Thoracic aorta (tissue), 2 donors: ENCODE measurements around the gene CHIC2. TPM values are rescaled to one million over a fixed set of nuclear protein-coding genes. Genes with fewer than 3 reads are reported as not detected.

ENCODE experiments used
- ATAC-seq: fragments of 150-250 bp; one replicate; pipeline ENCODE4 v1.8.0; 2017; ENCODE audit warnings: low read depth; ENCODE audit not compliant: insufficient number of reproducible peaks, low FRiP score
- DNase-seq: peaks from one replicate; pipeline ENCODE4 v3.0.0-alpha.2; 2020; ENCODE audit warnings: low spot score
- H3K27ac ChIP-seq, 2 donors: fragments of 200-600 bp; sonication (generic); 1 replicate in 1 of 2; 2 replicates in 1 of 2; pipeline ENCODE4 v1.5.1; 2016; ENCODE audit warnings: mild to moderate bottlenecking in 2 of 2, moderate library complexity in 2 of 2
- H3K27me3 ChIP-seq: fragments of 200-600 bp; sonication (generic); replicated peaks from 2 replicates; pipeline ENCODE4 v1.6.0; 2016; ENCODE audit warnings: mild to moderate bottlenecking; ENCODE audit not compliant: insufficient read depth
- H3K36me3 ChIP-seq: fragments of 200-600 bp; sonication (generic); one replicate; pipeline ENCODE4 v1.5.1; 2016
- H3K4me1 ChIP-seq, 2 donors: fragments of 200-600 bp; sonication (generic); 1 replicate in 1 of 2; 2 replicates in 1 of 2; pipeline versions ENCODE4 v1.5.1 to v1.6.0; 2016; ENCODE audit warnings: low read depth in 2 of 2, mild to moderate bottlenecking in 1 of 2; ENCODE audit not compliant: control insufficient read depth in 1 of 2
- H3K4me3 ChIP-seq: fragments of 200-600 bp; sonication (generic); 2 replicates; pipeline ENCODE4 v1.5.1; 2016; ENCODE audit warnings: mild to moderate bottlenecking
- H3K9me3 ChIP-seq: fragments of 200-600 bp; sonication (generic); 2 replicates; pipeline ENCODE4 v1.5.1; 2016
- total RNA-seq, 2 donors: library from RNA; depleted of rRNA; stranded (reverse); fragments of >200 nt; gene quantifications; one replicate each; pipeline versions ENCODE4 v1.1.0 to v1.2.3, GENCODE V29; 2016
- TF ChIP-seq, protein P1 (sequence below): fragments of 200-600 bp; sonication (generic); IDR thresholded peaks from one replicate; pipeline ENCODE4 v1.5.1; 2019; ENCODE audit warnings: antibody characterized with exemption

CHIC2 gene
- total RNA-seq, 2 donors from 2014 or later = 52.8 to 75.0 TPM

DNA sequence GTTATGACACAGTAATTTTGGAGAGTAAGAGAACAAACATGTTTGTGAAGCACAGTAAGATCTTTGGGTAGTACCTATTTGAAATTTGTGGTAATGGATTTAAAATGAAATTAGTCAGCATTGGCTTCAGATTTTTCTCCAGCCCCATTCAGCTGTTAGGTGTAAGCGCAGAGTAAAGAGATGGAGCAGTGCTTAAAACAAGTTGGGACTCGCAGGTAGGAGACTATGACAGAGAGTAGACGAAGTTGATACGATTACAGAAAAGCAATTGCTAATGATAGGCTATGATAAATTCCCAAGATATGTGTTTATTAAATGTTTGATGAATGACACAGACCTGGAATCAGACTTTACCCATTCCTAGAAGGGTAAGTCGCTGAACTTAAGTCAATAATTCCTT lies 72.6 kb downstream of the CHIC2 start:
- Histone ChIP-seq H3K36me3 (no peaks in the 10 kb centered on the region), H3K4me1 (no peaks in the 10 kb centered on the region), H3K27me3 (no peaks in the 10 kb centered on the region), H3K27ac (no peak overlapping the region), H3K9me3 (no peaks in the 10 kb centered on the region), H3K4me3 (no peak overlapping the region)
- ATAC-seq (no peak), DNase-seq (no peak)
- TF ChIP-seq, protein P1, sequence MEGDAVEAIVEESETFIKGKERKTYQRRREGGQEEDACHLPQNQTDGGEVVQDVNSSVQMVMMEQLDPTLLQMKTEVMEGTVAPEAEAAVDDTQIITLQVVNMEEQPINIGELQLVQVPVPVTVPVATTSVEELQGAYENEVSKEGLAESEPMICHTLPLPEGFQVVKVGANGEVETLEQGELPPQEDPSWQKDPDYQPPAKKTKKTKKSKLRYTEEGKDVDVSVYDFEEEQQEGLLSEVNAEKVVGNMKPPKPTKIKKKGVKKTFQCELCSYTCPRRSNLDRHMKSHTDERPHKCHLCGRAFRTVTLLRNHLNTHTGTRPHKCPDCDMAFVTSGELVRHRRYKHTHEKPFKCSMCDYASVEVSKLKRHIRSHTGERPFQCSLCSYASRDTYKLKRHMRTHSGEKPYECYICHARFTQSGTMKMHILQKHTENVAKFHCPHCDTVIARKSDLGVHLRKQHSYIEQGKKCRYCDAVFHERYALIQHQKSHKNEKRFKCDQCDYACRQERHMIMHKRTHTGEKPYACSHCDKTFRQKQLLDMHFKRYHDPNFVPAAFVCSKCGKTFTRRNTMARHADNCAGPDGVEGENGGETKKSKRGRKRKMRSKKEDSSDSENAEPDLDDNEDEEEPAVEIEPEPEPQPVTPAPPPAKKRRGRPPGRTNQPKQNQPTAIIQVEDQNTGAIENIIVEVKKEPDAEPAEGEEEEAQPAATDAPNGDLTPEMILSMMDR = no peak

DNA sequence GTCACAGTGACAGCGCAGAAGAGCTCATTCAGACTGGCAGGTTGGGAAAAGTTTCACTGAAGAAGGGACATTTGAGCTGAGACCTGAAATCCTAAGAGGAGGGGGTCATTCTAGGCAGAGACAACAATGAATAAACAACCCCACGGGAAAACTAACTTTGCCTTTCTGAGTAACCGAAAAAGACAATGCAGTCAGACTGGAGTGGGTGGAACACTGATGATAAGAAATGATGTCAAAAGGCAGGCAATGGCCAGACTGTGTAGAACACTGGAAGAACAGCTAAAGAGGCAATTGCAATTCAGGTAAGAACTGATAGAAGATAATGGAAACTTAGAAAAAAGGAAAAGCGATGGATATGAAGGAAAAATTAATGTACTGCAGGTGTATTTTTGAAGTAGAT lies 73.8 kb downstream of the CHIC2 start:
- Histone ChIP-seq H3K4me3 (no peak overlapping the region), H3K36me3 (no peaks in the 10 kb centered on the region), H3K27me3 (no peaks in the 10 kb centered on the region), H3K9me3 (no peaks in the 10 kb centered on the region), H3K27ac (no peak overlapping the region), H3K4me1 (no peaks in the 10 kb centered on the region)
- DNase-seq = no peak
- TF ChIP-seq, protein P1 = no peak
- ATAC-seq = no peak

DNA sequence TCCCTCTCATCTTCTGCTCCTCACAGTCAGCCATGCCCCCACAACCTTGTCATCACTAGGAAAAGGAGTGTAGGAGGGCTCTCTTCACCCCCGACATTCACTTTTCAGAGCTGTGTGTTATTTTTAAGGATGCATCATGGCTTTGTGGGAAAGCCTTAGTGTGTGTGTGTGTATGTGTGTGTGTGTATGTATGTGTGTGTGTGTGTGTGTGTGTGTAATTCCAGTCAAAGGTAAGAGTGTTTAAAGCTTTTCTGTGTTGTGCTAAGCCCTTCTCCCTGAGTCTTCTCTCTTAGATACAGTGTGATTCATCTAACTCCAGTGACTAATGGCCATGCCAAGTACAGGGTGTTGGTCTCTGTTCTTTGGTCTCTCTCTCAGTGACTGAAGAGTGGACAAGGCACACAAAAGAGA lies 76.6 kb downstream of the CHIC2 start:
- Histone ChIP-seq H3K27ac (no peak overlapping the region), H3K36me3 (no peaks in the 10 kb centered on the region), H3K4me1 (no peaks in the 10 kb centered on the region), H3K27me3 (no peaks in the 10 kb centered on the region), H3K4me3 (no peak overlapping the region), H3K9me3 (no peaks in the 10 kb centered on the region)
- DNase-seq (no peak), ATAC-seq (no peak)
- TF ChIP-seq, protein P1 = no peak

DNA sequence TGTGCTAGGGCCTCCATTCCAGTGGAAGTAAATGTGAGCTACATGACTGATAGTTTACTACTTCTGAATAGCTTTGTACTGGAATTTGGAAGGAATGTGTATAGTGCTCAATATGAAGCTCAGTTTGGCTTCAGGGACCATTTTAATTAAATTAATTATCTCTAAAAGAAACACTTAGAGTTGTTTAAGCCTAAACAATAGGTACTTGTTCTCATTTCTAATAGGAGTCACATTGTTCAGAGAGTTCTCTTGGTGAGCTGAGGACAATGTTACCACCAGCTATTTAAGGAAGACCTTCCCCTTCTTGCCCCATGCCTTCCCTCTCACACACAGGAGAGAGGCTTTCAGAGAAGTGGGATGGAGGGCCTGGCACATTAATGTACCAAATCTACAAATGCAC lies 78.3 kb downstream of the CHIC2 start:
- DNase-seq = no peak
- H3K27ac ChIP-seq = no peak overlapping the region
- H3K9me3 ChIP-seq = no peaks in the 10 kb centered on the region
- no peak for ATAC-seq
- H3K36me3 ChIP-seq = no peaks in the 10 kb centered on the region
- no peaks in the 10 kb centered on the region for H3K4me1 ChIP-seq
- H3K27me3 ChIP-seq = no peaks in the 10 kb centered on the region
- TF ChIP-seq, protein P1 = no peak
- H3K4me3 ChIP-seq = no peak overlapping the region

DNA sequence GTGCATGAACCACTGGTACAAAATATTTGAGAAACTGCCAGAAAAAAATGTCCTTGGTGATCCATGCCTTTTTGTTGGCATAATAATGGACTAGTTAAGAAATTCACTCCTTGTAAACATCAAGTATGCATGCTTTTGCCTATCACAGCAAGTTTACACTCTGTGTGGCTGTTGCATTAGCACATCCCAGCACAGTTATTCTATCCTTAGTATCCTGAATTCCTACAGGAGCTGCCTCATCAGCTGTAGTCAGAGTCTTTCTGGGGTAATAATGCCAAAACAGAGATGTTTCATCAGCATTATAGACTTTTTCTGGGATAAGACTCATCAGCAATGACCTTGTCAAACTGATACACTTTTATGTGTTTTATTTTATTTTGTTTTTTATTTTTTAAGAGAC lies 82.8 kb downstream of the CHIC2 start:
- Histone ChIP-seq H3K27me3 (no peaks in the 10 kb centered on the region), H3K36me3 (no peaks in the 10 kb centered on the region), H3K9me3 (no peaks in the 10 kb centered on the region), H3K27ac (no peak overlapping the region), H3K4me1 (no peaks in the 10 kb centered on the region), H3K4me3 (no peak overlapping the region)
- ATAC-seq (no peak), DNase-seq (no peak)
- TF ChIP-seq, protein P1 = no peak
